Stomach (tissue), 4 donors: ENCODE measurements around the gene ARHGAP22.

Experiments
- CTCF ChIP-seq, 7 experiments: fragments of 450-650 bp in 4 of 7; fragments of 200-600 bp in 3 of 7; sonication (generic) in 3 of 7; IDR thresholded peaks; one replicate each; pipeline ENCODE4 v1.5.1; 2016 to 2019; ENCODE audit warnings: antibody characterized with exemption in 7 of 7, control low read depth in 2 of 7, mild to moderate bottlenecking in 1 of 7
- EP300 ChIP-seq: sonication (generic); formaldehyde crosslinking; IDR thresholded peaks from one replicate; pipeline ENCODE4 v1.6.1; 2017; ENCODE audit warnings: antibody characterized with exemption
- POLR2A ChIP-seq, 4 donors: fragments of 450-650 bp; IDR thresholded peaks; one replicate each; pipeline ENCODE4 v1.6.1; 2016; ENCODE audit warnings: antibody characterized with exemption in 4 of 4, control low read depth in 2 of 4, mild to moderate bottlenecking in 1 of 4, moderate library complexity in 1 of 4
- POLR2AphosphoS5 ChIP-seq, 3 donors: sonication (generic); formaldehyde crosslinking; IDR thresholded peaks; one replicate each; pipeline ENCODE4 v1.6.1; 2016; ENCODE audit warnings: antibody characterized with exemption in 3 of 3

DNA sequence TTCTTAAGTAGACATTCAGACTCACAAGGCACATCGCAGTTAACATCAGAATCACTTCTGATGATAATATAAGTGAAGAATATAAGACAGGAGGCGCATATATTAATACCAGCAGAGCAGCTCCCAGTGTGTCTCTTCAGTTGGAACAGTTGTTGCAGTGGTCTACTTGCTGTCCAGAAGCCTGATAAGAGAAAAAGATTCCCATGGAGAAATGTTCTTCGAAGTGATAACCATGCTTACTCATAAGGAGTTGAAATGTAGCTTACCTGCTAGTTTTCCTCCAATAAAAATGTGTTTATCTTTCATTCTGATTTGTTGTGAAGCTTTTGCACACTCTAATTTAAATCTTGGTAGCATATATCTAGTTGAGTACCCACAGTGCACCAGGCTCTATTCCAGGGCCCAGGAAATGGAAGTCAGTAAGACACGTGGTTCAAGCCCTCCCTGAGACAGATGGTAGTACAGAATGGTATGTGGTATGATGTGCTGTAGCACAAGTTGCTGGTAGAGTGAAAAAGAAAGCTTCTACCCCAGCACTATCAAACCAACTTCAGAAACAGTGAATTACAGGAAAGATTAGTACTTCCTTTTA is 174.4 kb downstream of the ARHGAP22 start:
- no peak for TF ChIP-seq CTCF (IDR thresholded peaks at IDR 0.05)
- TF ChIP-seq POLR2A (IDR thresholded peaks at IDR 0.05): no peak
- TF ChIP-seq POLR2AphosphoS5 (IDR thresholded peaks at IDR 0.05): no peak
- no peak for TF ChIP-seq EP300
